PC-9 (cell line): ENCODE results near the gene LRIG1. TPM values are rescaled to one million over a fixed set of nuclear protein-coding genes. Genes with fewer than 3 reads are reported as not detected.

Experiments
- BruUV-seq: library from RNA; stranded (reverse); fragments of 400-500 nt; replicated peaks from 2 replicates; lab custom pipeline; 2021; lab: Mats Ljungman, UMichigan
- CTCF ChIA-PET: fragments of 300-600 bp; sonication (Branson Sonifier 250); formaldehyde crosslinking; loops from one replicate; lab custom pipeline; 2022; ENCODE audit warnings: antibody characterized with exemption; lab: Charles Lee
- POLR2A ChIA-PET: fragments of 300-600 bp; sonication (Branson Sonifier 250); formaldehyde crosslinking; loops from one replicate; lab custom pipeline; 2022; ENCODE audit warnings: antibody characterized with exemption; ENCODE audit not compliant: unreplicated experiment; lab: Charles Lee
- DNase-seq, 2 experiments: peaks; one replicate each; pipeline versions ENCODE4 v3.0.0 to v3.0.0-alpha.2; 2015 to 2022; ENCODE audit warnings: mixed read lengths in 1 of 2
- H2AFZ ChIP-seq: fragments of 200-600 bp; sonication (generic); 2 replicates; pipeline ENCODE4 v1.8.1; 2017; ENCODE audit warnings: antibody characterized with exemption
- H3F3A ChIP-seq: fragments of 200-600 bp; sonication (generic); 2 replicates; pipeline ENCODE4 v1.8.1; 2017; ENCODE audit warnings: antibody characterized with exemption, mild to moderate bottlenecking, low read depth; ENCODE audit not compliant: insufficient read depth
- H3K27ac ChIP-seq: fragments of 200-600 bp; sonication (generic); 2 replicates; pipeline ENCODE4 v1.6.1; 2016; ENCODE audit warnings: mixed run types
- H3K27me3 ChIP-seq: fragments of 200-600 bp; sonication (generic); 2 replicates; pipeline ENCODE4 v1.6.1; 2016; ENCODE audit warnings: low read depth, mixed run types; ENCODE audit not compliant: insufficient read depth
- H3K36me3 ChIP-seq: fragments of 200-600 bp; sonication (generic); 2 replicates; pipeline ENCODE4 v1.6.1; 2016; ENCODE audit warnings: low read depth, mixed run types
- H3K4me1 ChIP-seq: fragments of 200-600 bp; sonication (generic); replicated peaks from 2 replicates; pipeline ENCODE4 v1.6.1; 2016; ENCODE audit warnings: mixed run types; ENCODE audit not compliant: insufficient read depth
- H3K4me2 ChIP-seq: fragments of 200-600 bp; sonication (generic); 2 replicates; pipeline ENCODE4 v1.6.1; 2017; ENCODE audit warnings: mixed run types
- H3K4me3 ChIP-seq: fragments of 200-600 bp; sonication (generic); 2 replicates; pipeline ENCODE4 v1.6.1; 2016; ENCODE audit warnings: mixed run types
- H3K79me2 ChIP-seq: fragments of 200-600 bp; sonication (generic); 2 replicates; pipeline ENCODE4 v1.6.1; 2017; ENCODE audit warnings: low read depth, mixed run types
- H3K9me2 ChIP-seq: fragments of 200-600 bp; sonication (generic); 2 replicates; pipeline ENCODE4 v1.8.1; 2017; ENCODE audit warnings: mild to moderate bottlenecking; ENCODE audit not compliant: insufficient read depth
- H3K9me3 ChIP-seq: fragments of 200-600 bp; sonication (generic); 2 replicates; pipeline ENCODE4 v1.8.1; 2016; ENCODE audit warnings: low read depth; ENCODE audit not compliant: insufficient read depth
- H4K20me1 ChIP-seq: fragments of 200-600 bp; sonication (generic); 2 replicates; pipeline ENCODE4 v1.8.1; 2017; ENCODE audit not compliant: insufficient read depth
- EZH2 ChIP-seq: fragments of 200-600 bp; sonication (generic); IDR thresholded peaks from 2 replicates; pipeline ENCODE4 v1.8.0; 2017; ENCODE audit warnings: antibody characterized with exemption, low read depth
- intact Hi-C: fragments of 100-400 bp; cut with micrococcal nuclease; formaldehyde crosslinking; loops from one replicate; pipeline ENCODE4 v1.10.0; 2022; ENCODE audit not compliant: unreplicated experiment
- total RNA-seq: library from RNA; stranded (reverse); gene quantifications from 2 replicates; pipeline ENCODE4 v1.2.3, GENCODE V29; 2021
- TF ChIP-seq, protein P1 (sequence below): fragments of 200-600 bp; sonication (generic); conservative IDR thresholded peaks from 2 replicates; pipeline ENCODE4 v1.6.1; 2017; ENCODE audit warnings: mixed run types, antibody characterized with exemption, mild to moderate bottlenecking, moderate library complexity

Gene LRIG1
- total RNA-seq, 1 experiment from 2014 or later, result not detected

DNA sequence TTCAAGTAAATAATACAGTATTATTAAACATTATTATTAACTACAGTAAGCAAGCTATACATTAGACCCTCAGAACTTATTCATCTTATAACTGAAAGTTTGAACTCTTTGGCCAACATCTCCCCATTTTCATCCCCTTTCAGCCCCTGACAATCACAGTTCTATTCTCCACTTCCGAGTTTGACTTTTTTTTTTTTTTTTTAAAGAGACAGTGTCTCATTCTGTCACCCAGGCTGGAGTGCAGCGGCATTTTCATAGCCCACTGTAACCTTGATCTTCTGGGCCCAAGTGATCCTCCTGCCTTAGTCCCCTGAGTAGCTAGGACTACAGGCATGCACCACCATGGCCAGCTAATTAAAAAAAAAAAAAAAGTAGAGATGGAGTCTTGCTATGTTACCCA is 41.3 kb upstream of the LRIG1 start:
- Histone ChIP-seq H3K4me1 (no peaks in the 10 kb centered on the region), H4K20me1 (no peaks in the 10 kb centered on the region), H3K27me3 (no peaks in the 10 kb centered on the region), H2AFZ (no peak overlapping the region), H3K4me2 (no peak overlapping the region), H3K9me3 (no peaks in the 10 kb centered on the region), H3K79me2 (no peaks in the 10 kb centered on the region), H3K36me3 (no peaks in the 10 kb centered on the region), H3K9me2 (no peaks in the 10 kb centered on the region), H3K27ac (no peak overlapping the region), H3K4me3 (no peak overlapping the region), H3F3A (no peaks in the 10 kb centered on the region)
- ChIA-PET CTCF (no interaction called here), POLR2A (interaction anchor here (0.8 kb wide), 1 partner anchor 448 kb away, joined by 8 read pairs; no protein-coding TSS in a partner anchor)
- intact Hi-C loops, result no loop called here
- DNase-seq, result no peak
- TF ChIP-seq, protein P1, sequence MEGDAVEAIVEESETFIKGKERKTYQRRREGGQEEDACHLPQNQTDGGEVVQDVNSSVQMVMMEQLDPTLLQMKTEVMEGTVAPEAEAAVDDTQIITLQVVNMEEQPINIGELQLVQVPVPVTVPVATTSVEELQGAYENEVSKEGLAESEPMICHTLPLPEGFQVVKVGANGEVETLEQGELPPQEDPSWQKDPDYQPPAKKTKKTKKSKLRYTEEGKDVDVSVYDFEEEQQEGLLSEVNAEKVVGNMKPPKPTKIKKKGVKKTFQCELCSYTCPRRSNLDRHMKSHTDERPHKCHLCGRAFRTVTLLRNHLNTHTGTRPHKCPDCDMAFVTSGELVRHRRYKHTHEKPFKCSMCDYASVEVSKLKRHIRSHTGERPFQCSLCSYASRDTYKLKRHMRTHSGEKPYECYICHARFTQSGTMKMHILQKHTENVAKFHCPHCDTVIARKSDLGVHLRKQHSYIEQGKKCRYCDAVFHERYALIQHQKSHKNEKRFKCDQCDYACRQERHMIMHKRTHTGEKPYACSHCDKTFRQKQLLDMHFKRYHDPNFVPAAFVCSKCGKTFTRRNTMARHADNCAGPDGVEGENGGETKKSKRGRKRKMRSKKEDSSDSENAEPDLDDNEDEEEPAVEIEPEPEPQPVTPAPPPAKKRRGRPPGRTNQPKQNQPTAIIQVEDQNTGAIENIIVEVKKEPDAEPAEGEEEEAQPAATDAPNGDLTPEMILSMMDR, result no peak
- TF ChIP-seq EZH2, result no peak
- no TSS peak for BruUV-seq

DNA sequence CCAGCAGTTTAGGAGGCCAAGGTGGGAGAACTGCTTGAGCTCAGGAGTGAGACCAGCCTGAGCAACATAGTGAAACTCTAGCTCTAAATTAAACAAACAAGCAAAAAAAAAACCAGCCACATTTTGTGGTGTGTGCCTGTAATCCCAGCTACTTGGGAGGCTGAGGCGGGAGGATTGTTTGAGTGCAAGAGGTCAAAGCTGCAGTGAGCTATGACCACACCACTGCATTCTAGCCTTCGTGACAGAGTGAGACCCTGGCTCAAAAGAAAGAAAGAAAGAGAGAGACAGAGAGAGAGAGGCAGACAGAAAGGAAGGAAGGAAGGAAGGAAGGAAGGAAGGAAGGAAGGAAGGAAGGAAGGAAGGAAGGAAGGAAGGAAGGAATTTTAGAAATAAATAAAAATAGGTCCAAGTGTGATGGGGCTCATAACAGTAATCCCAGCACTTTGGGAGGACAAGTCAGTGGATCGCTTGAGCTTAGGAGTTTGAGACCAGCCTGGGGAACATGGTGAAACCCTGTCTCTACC is 38.7 kb upstream of the LRIG1 start:
- Histone ChIP-seq H3K4me2 (no peak overlapping the region), H4K20me1 (no peaks in the 10 kb centered on the region), H3K9me3 (no peaks in the 10 kb centered on the region), H3F3A (no peaks in the 10 kb centered on the region), H3K79me2 (no peaks in the 10 kb centered on the region), H2AFZ (no peak overlapping the region), H3K9me2 (no peaks in the 10 kb centered on the region), H3K4me1 (no peaks in the 10 kb centered on the region), H3K36me3 (no peaks in the 10 kb centered on the region), H3K4me3 (no peak overlapping the region), H3K27ac (no peak overlapping the region), H3K27me3 (no peaks in the 10 kb centered on the region)
- ChIA-PET POLR2A (no interaction called here), CTCF (no interaction called here)
- no peak for TF ChIP-seq EZH2
- TF ChIP-seq, protein P1, result no peak
- BruUV-seq, result no TSS peak
- DNase-seq, result no peak
- intact Hi-C loops, result no loop called here

DNA sequence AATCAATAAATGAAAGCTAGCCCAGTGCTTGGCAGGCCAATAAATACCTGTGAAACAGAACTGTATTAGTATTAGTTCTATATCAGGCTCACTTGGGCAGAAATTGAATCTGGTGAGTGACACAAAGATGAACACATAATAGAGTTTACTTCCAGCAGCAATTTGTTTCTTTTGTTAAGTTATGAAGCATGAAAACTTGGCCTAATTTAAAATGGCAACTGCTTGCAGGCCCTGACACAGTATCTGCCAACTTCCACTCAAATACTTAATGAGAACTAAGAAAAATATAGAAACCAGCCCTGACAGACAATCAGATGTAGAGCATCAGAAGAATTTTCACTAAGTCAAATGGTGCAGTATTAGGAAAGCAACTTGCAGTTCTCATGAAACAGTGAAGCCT is 37.6 kb upstream of the LRIG1 start:
- ChIA-PET CTCF (no interaction called here), POLR2A (no interaction called here)
- intact Hi-C loops, result no loop called here
- H3K9me3 ChIP-seq, result no peaks in the 10 kb centered on the region
- no peak for TF ChIP-seq EZH2
- TF ChIP-seq, protein P1, result no peak
- no peaks in the 10 kb centered on the region for H4K20me1 ChIP-seq
- no peaks in the 10 kb centered on the region for H3K9me2 ChIP-seq
- H3K27ac ChIP-seq, result no peak overlapping the region
- BruUV-seq, result no TSS peak
- no peak overlapping the region for H2AFZ ChIP-seq
- no peaks in the 10 kb centered on the region for H3K27me3 ChIP-seq
- H3K4me2 ChIP-seq, result no peak overlapping the region
- no peaks in the 10 kb centered on the region for H3K4me1 ChIP-seq
- H3K36me3 ChIP-seq, result no peaks in the 10 kb centered on the region
- H3K79me2 ChIP-seq, result no peaks in the 10 kb centered on the region
- DNase-seq, result no peak
- no peaks in the 10 kb centered on the region for H3F3A ChIP-seq
- H3K4me3 ChIP-seq, result no peak overlapping the region
